Activated B cell treated with CpG ODN at 0.5 μM for 24 hours (primary cell): ENCODE data around the gene BBOX1. TPM values are rescaled to one million over a fixed set of nuclear protein-coding genes. Genes with fewer than 3 reads are reported as not detected.

ENCODE experiments used
- ATAC-seq: fragments of 200-7000 bp; cut with Tn5 transposase; one replicate; pipeline ENCODE4 v1.10.0; 2021; ENCODE audit warnings: low read depth, mild to moderate bottlenecking, moderate library complexity
- CTCF ChIA-PET: fragments of 350-600 bp; sonication (Branson Sonifier 250); formaldehyde crosslinking; loops from one replicate; lab custom pipeline; 2021; ENCODE audit warnings: antibody characterized with exemption; lab: Charles Lee
- POLR2A ChIA-PET: fragments of 350-600 bp; sonication (Branson Sonifier 250); formaldehyde crosslinking; loops from one replicate; lab custom pipeline; 2021; ENCODE audit warnings: antibody characterized with exemption; lab: Charles Lee
- DNase-seq: peaks from one replicate; pipeline ENCODE4 v3.0.0; 2022
- H3K27ac Mint-ChIP-seq: one replicate; pipeline ENCODE4 v1.8.0; 2020; ENCODE audit warnings: mixed read lengths
- H3K27me3 Mint-ChIP-seq: one replicate; pipeline ENCODE4 v1.8.0; 2021; ENCODE audit warnings: mixed read lengths
- H3K36me3 Mint-ChIP-seq: one replicate; pipeline ENCODE4 v1.8.0; 2021; ENCODE audit warnings: low read depth, mixed read lengths
- H3K4me1 Mint-ChIP-seq: one replicate; pipeline ENCODE4 v1.8.0; 2021; ENCODE audit warnings: mixed read lengths
- H3K4me3 Mint-ChIP-seq: one replicate; pipeline ENCODE4 v1.8.0; 2020; ENCODE audit warnings: mild to moderate bottlenecking, mixed read lengths
- H3K9me3 Mint-ChIP-seq: one replicate; pipeline ENCODE4 v1.8.0; 2020; ENCODE audit warnings: mixed read lengths
- intact Hi-C: fragments of 100-400 bp; cut with micrococcal nuclease; formaldehyde crosslinking; loops from one replicate; pipeline ENCODE4 v1.15.1; 2024
- total RNA-seq: library from RNA; stranded (reverse); gene quantifications from 2 replicates; pipeline ENCODE4 v1.2.3, GENCODE V29; 2022
- TF ChIP-seq, protein P1 (sequence below): fragments of 200-600 bp; IDR thresholded peaks from one replicate; pipeline ENCODE4 v1.8.0; 2022; ENCODE audit warnings: antibody characterized with exemption, mild to moderate bottlenecking

The BBOX1 gene
- total RNA-seq, 1 donor from 2014 or later: not detected

DNA sequence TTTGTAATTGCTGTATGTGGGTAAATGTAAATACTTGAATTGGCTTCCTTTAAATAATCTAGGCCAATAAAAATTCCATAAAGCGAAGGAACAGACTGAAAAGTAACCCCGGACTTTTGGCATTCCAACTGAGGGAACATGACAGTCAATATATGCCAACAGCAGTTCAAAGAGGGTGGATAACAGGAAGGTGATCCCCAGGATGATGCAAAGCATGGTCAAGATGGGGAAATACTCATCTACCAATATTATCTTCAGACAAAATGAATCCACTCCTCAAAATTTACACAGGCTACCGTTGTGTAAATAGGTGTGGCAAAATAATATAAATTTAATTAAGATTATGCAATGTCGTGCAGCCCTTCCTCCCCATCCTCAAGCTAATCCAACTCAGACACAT lies 56.9 kb downstream of the BBOX1 start:
- ATAC-seq: no peak
- Mint-ChIP-seq H3K4me1 (no peaks in the 10 kb centered on the region), H3K27me3 (peaks cover 2% of the 10 kb centered on the region), H3K27ac (no peak overlapping the region), H3K4me3 (no peak overlapping the region), H3K9me3 (no peaks in the 10 kb centered on the region), H3K36me3 (no peaks in the 10 kb centered on the region)
- TF ChIP-seq, protein P1, sequence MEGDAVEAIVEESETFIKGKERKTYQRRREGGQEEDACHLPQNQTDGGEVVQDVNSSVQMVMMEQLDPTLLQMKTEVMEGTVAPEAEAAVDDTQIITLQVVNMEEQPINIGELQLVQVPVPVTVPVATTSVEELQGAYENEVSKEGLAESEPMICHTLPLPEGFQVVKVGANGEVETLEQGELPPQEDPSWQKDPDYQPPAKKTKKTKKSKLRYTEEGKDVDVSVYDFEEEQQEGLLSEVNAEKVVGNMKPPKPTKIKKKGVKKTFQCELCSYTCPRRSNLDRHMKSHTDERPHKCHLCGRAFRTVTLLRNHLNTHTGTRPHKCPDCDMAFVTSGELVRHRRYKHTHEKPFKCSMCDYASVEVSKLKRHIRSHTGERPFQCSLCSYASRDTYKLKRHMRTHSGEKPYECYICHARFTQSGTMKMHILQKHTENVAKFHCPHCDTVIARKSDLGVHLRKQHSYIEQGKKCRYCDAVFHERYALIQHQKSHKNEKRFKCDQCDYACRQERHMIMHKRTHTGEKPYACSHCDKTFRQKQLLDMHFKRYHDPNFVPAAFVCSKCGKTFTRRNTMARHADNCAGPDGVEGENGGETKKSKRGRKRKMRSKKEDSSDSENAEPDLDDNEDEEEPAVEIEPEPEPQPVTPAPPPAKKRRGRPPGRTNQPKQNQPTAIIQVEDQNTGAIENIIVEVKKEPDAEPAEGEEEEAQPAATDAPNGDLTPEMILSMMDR: no peak
- DNase-seq: no peak
- POLR2A ChIA-PET: no interaction called here
- intact Hi-C loops: no loop called here
- CTCF ChIA-PET: no interaction called here

DNA sequence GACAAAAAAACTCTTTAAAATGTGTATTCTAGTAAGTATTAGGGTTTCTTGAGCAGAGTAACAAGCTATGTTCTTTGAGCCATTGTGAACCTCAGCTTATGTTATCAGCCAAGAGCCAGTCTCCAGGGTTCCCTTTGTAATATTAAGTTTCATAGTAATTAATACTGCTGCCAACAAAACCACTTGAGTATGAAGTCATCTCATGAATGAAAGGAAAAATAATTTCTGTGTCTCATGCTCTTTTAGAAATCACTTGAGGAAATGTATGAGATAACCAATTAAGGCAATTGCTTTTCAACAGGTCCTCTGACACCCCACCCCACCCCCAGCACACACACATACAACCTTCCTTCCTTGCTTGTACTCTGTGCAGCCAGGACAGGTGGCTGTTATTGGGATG lies 59.9 kb downstream of the BBOX1 start:
- DNase-seq (no peak), ATAC-seq (no peak)
- Mint-ChIP-seq H3K4me3 (no peak overlapping the region), H3K4me1 (no peaks in the 10 kb centered on the region), H3K9me3 (no peaks in the 10 kb centered on the region), H3K27me3 (peaks cover 2% of the 10 kb centered on the region), H3K36me3 (no peaks in the 10 kb centered on the region), H3K27ac (no peak overlapping the region)
- TF ChIP-seq, protein P1: no peak
- ChIA-PET POLR2A (no interaction called here), CTCF (no interaction called here)
- intact Hi-C loops: no loop called here

DNA sequence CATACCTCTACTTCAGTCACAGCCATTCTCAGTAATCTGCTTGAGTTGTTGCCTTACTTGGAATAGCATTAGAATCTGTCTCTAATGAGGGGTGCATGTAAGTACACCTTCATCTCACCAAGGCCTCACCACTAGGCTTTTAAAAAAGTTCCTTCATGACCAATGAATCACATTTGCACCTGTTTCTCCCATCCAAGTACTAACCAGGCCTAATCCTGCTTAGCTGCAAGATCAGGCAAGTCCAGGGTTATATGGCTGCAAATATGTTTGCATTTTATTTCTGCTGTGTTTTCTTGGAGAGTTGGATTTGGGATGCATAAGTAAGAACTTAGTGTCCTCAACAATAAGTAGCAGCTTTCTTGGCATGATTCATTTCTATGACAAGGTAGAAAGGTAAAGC lies 66.9 kb downstream of the BBOX1 start:
- CTCF ChIA-PET: no interaction called here
- DNase-seq: no peak
- H3K4me1 Mint-ChIP-seq: no peaks in the 10 kb centered on the region

DNA sequence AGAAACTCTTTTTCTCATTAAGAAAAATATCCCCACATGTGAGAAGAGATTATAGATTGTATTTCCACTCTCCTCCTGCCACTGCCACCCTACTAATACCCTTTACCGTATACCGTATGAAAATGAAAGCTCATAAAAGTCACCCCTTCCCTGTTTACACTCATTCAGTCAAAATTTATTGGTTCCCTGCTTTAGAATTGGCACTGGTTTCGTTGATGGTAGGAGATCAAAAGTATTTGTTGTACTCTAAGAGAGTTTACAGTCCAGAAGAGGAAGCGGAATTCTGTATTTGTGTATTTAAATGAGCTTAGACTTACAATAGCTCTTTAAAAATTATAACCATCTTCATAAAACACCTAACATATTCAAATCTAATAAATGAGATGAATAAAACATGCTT lies 68.2 kb downstream of the BBOX1 start:
- Mint-ChIP-seq H3K27ac (no peak overlapping the region), H3K9me3 (no peaks in the 10 kb centered on the region), H3K4me1 (no peaks in the 10 kb centered on the region), H3K36me3 (no peaks in the 10 kb centered on the region), H3K4me3 (no peak overlapping the region), H3K27me3 (no peaks in the 10 kb centered on the region)
- ChIA-PET POLR2A (no interaction called here), CTCF (no interaction called here)
- intact Hi-C loops: no loop called here
- TF ChIP-seq, protein P1: no peak
- ATAC-seq (no peak), DNase-seq (no peak)

More for the DNA sequence above, 66.9 kb downstream of the BBOX1 start:
- POLR2A ChIA-PET: no interaction called here
- Mint-ChIP-seq H3K27ac (no peak overlapping the region), H3K4me3 (no peak overlapping the region), H3K36me3 (no peaks in the 10 kb centered on the region), H3K27me3 (no peaks in the 10 kb centered on the region), H3K9me3 (no peaks in the 10 kb centered on the region)
- intact Hi-C loops: no loop called here
- TF ChIP-seq, protein P1: no peak
- no peak for ATAC-seq

DNA sequence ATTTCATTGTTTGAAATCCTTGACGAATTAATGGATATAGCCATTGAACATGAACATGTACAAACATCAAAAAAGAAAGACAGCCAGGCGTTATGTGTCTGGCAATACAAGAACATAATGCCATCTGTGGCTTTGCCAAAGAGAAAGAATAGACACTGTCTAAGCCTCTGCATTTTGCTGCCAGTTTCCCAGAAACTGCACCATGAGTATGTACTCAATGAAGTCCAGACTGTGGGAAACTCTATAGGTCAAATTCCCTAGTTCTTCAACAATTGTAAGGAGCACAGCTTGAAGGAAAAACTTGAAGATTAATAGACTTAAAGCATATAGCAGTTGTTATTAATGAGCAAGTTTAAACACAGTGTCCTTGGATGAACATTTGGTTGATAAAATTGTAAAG lies 71.3 kb downstream of the BBOX1 start:
- H3K36me3 Mint-ChIP-seq: no peaks in the 10 kb centered on the region
- H3K4me1 Mint-ChIP-seq: no peaks in the 10 kb centered on the region
- no peak overlapping the region for H3K4me3 Mint-ChIP-seq
- no peaks in the 10 kb centered on the region for H3K27me3 Mint-ChIP-seq
- intact Hi-C loops: no loop called here
- ChIA-PET POLR2A (no interaction called here), CTCF (no interaction called here)
- no peak for ATAC-seq
- H3K9me3 Mint-ChIP-seq: no peaks in the 10 kb centered on the region
- TF ChIP-seq, protein P1: no peak
- no peak overlapping the region for H3K27ac Mint-ChIP-seq
- no peak for DNase-seq
